Measurements from ENCODE around the gene SERBP1. TPM values are rescaled to one million over a fixed set of nuclear protein-coding genes. Genes with fewer than 3 reads are reported as not detected.
"Not testable (repeated sequence)": the region's sequence is repeated elsewhere in the genome, so short reads cannot be mapped to it uniquely, and the experiment has no call there.

Gene SERBP1
- 188 TPM for total RNA-seq

- peak; percentile 92 for DNase-seq
These were observed at the start of gene SERBP1 for GRCh38 chr1:67430358-67431155. TSS of gene SERBP1 (minus strand) at chr1:67430402. CDS start at chr1:67430300, 102 bp downstream.

- no peak for DNase-seq
These were observed 49.1 kb upstream of the SERBP1 start for GRCh38 chr1:67479146-67479891.

GRCh38 chr1:67476906-67477305, 46.7 kb upstream of the SERBP1 start:
- DNase-seq, result no peak

- no peak for DNase-seq
These were observed 45.8 kb upstream of the SERBP1 start for GRCh38 chr1:67476006-67476482.

GRCh38 chr1:67472056-67472455, 41.9 kb upstream of the SERBP1 start:
- DNase-seq, result no peak

GRCh38 chr1:67469431-67469830, 39.2 kb upstream of the SERBP1 start:
- DNase-seq, result no peak

- peak; percentile 30 for DNase-seq
These were observed 38.0 kb upstream of the SERBP1 start for GRCh38 chr1:67468066-67468718.

GRCh38 chr1:67465375-67465774, 35.2 kb upstream of the SERBP1 start:
- DNase-seq, result no peak

- DNase-seq, result no peak
These were observed 34.5 kb upstream of the SERBP1 start for GRCh38 chr1:67464746-67465145.

- no peak for DNase-seq
These were observed 33.9 kb upstream of the SERBP1 start for GRCh38 chr1:67464058-67464457.

- DNase-seq, result peak; percentile 8
These were observed 33.2 kb upstream of the SERBP1 start for GRCh38 chr1:67463298-67463955.

- DNase-seq, result no peak
These were observed 30.7 kb upstream of the SERBP1 start for GRCh38 chr1:67460676-67461500.

GRCh38 chr1:67459068-67459467, 28.9 kb upstream of the SERBP1 start:
- no peak for DNase-seq

GRCh38 chr1:67458663-67459062, 28.5 kb upstream of the SERBP1 start:
- no peak for DNase-seq

- DNase-seq, result no peak
These were observed 27.0 kb upstream of the SERBP1 start for GRCh38 chr1:67457247-67457646.

GRCh38 chr1:67451815-67452214, 21.6 kb upstream of the SERBP1 start:
- no peak for DNase-seq

GRCh38 chr1:67451356-67451755, 21.2 kb upstream of the SERBP1 start:
- DNase-seq, result no peak

GRCh38 chr1:67446893-67447292, 16.7 kb upstream of the SERBP1 start:
- DNase-seq, result no peak

- not testable (repeated sequence) for DNase-seq
These were observed 15.8 kb upstream of the SERBP1 start for GRCh38 chr1:67446014-67446413.

- DNase-seq, result no peak
These were observed 11.6 kb upstream of the SERBP1 start for GRCh38 chr1:67441739-67442281.

GRCh38 chr1:67441183-67441582, 11.0 kb upstream of the SERBP1 start:
- no peak for DNase-seq

Measured in occipital lobe (tissue), 2 donors.